HG03045 (cell line): ENCODE measurements around the gene NCOR2.
"Not testable (repeated sequence)": the region's sequence is repeated elsewhere in the genome, so short reads cannot be mapped to it uniquely, and the experiment has no call there.

Experiments used
- ATAC-seq: cut with Tn5 transposase; IDR thresholded peaks from one replicate; pipeline ENCODE4 v1.9.1; 2021; ENCODE audit warnings: mild to moderate bottlenecking, moderate library complexity; ENCODE audit not compliant: unreplicated experiment

NCOR2 gene

GRCh38 chr12:124601706-124602105, 34.3 kb upstream of the NCOR2 start:
- ATAC-seq = no peak

DNA sequence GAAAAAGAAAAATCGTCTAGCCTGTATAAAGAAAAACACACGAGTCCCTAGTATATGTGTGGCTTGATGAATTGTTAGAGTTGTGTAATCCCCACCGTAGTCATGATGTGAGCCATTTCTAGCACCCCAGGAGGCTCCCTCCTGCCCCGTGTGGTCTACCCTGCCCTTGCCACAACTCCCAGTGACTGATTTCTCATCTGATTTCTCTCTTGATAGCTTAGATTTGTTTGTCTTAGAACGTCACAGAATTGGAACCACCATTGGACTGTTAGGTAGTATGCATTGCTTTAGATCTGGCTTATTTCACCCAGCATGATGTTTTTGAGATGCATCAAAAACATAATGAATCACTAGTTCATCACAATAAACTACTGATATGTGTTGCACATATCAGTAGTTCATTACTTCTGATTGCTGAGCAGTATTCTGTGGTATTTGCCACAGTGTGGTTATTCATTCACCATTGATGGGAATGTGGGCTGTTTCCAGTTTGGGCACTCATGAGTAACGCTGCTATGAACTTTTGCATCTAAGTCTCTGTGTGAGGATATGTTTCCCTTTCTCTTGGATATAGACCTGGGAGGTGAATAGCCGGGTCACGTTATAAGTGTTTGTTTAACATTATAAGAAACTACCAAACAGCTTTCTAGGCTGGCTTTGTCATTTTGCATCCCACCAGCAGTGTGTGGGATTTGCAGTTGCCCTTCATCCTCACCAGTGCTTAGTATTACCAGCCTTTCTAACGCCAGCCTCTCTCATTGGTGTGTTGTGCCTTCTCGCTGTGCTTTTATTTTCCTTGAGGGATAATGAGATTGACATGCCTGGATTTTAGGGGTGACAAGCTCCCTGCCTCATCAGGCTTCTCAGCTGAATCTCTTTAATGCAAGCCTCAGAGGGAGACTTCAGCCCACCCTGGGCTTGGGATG, 31.9 kb upstream of the NCOR2 start:
- no peak for ATAC-seq

DNA sequence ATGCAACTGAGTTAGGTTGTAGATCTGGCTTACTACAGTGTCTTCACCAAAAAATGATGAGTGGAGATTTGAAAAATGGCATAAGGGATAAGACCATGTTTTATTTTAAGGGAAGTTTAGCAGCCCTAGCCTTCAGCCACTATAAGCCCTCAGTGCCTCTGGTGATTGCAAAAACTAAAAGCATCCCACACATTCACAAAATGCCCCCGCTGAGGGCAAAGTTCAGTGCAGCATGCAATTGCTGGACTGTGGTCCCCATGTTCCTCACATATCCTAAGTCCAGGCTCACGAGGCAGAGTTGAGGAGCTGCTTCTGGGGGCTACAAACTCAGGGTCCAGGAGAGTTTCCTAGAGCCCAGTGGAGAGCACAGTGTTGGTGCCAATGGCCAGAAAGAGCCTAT, 29.6 kb upstream of the NCOR2 start:
- ATAC-seq = no peak

DNA sequence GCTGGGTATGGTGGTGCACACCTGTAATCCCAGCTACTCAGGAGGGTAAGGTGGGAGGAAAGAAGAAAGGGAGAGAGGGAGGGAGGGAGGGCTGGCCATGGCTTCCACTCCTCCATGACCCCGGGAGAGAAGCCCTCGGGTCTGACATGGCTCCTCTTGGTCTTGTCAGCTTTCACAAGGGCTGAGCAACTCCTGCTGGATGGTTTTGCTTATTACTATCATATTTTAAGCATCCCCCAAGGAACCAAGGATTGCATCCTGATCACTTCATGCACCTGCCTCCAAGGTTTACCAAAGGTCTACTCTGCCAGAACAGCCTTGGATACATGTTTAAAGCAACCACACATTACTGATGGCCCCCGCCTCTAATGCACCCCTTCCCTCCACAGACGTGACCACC, 28.0 kb upstream of the NCOR2 start:
- no peak for ATAC-seq

GRCh38 chr12:124594851-124595250, 27.4 kb upstream of the NCOR2 start:
- no peak for ATAC-seq

GRCh38 chr12:124593851-124594401, 26.5 kb upstream of the NCOR2 start:
- ATAC-seq = no peak

- no peak for ATAC-seq
Observed at GRCh38 chr12:124593176-124593575, 25.8 kb upstream of the NCOR2 start.

- no peak for ATAC-seq
Observed at GRCh38 chr12:124592481-124593160, 25.2 kb upstream of the NCOR2 start.

DNA sequence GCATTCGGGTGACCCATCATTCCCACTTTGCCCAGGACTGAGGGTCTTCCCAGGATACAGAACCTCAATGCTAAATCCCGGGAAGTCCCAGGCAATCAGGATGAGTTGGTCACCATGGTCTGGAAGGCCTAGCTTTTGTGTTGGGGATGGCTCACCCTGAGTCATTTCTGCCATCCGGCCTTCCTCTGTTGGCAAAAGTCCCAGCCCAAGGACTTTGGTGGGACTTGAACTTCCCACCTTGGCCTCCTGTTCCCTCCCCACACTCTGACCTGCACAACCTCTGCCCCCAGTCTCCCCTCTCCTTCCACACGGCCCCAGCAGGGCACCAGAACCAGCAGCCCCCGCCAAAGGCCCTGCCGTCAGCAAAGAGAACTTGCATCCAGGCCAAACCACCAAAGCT, 24.6 kb upstream of the NCOR2 start:
- no peak for ATAC-seq

DNA sequence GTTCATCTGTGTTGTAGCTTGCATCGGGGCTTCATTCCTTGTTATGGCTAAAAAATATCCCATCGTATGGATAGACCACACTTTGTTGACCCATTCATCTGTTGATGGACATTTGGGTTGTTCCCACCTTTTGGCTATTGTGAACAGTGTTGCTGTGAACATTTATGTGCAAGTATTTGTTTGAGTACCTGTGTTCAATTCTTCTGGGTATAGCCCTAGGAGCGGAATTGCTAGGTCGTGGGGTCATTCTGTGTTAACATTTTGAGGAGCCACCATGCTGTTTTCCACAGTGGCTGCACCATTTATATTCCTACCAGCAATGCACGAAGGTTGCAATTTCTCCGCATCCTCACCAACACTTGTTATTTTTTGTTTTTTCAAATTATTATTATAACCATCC, 23.0 kb upstream of the NCOR2 start:
- ATAC-seq = no peak

DNA sequence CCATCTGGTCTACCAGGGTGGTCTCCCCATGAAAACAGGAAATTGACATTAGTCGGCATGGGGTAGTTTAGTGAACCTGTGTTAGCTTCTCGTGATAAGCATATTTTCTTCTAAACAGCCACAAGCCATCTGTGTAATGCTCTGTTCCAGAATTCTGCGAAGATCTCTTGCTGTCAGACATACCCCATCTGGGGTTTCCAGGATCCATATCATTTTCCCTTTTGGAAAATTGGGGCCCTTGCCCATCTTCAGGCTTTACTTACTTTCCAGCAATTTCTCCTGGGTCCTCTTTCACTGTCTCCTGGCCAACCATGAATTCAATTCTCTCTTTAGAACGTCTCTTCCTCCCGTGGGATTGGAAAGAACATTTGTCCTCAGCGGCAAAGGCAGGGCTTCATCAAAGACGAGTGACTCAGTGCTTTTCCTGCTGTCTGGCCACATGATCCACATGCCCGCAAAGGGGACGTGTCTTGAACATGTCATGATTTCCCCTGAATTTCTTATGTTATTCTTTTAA, 21.4 kb upstream of the NCOR2 start:
- ATAC-seq = no peak

- no peak for ATAC-seq
Observed at GRCh38 chr12:124588018-124588634, 20.7 kb upstream of the NCOR2 start.

DNA sequence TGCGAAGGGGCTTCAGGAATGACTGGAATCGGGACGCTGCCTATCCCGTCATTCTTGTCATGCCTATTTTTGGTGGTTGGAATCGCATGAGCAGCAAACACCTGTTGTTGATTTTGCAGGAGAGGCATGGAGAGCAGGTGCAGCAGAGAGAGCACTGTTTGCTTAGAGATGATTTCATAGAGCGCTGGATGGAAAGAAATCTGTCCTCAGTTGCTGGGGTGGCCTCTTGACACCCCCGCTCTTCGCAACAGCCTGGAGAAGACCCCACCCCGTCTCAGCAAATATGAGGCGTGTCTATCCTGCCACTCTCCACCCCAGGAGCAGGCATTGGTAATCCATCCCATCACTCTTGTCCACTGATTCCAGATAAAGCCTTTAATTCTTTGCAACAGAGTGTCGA, 19.3 kb upstream of the NCOR2 start:
- ATAC-seq = no peak

- ATAC-seq = not testable (repeated sequence)
Observed at GRCh38 chr12:124584494-124584893, 17.1 kb upstream of the NCOR2 start.

DNA sequence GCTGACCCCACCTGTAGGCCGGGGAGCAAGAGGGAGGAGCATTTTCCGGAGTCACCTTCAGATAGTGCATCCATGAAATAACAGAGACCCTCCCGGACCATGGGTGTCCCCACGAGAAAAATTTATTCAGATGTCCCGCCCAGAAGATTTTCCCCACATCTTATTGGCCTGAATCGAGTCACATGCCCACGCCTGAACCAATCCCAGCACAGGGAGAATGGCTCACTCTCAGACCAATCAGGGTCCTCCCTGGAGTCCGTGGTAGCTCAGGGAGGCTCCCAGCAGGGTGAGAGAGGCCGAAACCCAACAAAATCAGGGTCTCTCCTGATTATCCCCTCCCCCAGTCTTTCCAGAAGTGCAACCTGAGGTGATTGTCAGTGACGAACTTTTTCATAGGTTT, 16.4 kb upstream of the NCOR2 start:
- ATAC-seq = no peak

DNA sequence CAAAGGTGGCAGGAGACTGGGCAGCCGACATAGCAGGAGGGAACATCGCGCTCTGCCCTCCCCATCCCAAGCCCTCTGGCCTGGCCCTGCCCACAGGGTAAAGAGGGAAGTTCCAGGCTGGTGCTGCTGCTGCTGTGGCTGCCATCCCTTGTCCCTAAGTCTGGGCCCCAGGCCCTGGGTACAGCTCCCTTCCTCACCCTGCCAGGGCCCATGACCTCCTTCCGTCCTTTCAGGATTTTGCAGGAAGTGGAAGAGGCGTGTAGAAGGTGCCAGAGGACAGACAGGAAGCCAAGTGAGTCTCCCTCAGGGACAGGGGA, 14.7 kb upstream of the NCOR2 start:
- no peak for ATAC-seq

DNA sequence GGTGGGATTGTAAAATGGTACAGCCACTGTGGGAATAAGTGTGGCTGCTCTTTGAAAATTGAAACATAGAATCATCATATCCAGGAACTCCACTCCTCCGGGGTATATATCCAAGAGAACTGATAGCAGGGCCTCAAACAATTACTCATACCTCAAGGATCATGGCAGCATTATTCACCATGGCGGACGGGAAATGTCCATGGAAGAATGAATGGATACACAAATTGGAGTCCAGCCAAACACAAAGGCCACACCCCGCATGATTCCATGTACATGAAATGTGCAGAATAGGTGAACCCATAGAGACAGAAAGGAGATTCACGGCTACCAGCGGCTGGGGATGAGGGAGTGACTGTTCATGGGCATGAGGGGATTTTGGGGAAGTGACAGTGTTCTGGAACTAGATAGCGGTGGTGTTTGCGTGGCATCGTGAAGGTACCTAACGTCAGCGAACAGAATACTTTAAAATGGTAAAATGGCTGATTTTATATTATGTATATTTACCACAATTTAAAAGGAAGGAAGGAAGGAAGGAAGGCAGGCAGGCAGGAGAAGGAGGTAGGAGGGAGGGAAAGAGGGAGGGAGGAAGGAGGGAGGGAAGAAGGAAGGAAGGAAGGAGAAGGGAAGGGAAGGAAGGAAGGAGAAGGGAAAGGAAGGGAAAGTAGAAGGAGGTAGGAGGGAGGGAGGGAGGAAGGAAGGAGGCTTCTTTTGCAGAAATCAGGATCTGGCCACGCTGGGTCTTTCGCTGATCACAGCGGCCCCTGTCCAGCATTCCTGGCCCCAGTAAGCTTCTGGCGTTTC, 14.1 kb upstream of the NCOR2 start:
- no peak for ATAC-seq

DNA sequence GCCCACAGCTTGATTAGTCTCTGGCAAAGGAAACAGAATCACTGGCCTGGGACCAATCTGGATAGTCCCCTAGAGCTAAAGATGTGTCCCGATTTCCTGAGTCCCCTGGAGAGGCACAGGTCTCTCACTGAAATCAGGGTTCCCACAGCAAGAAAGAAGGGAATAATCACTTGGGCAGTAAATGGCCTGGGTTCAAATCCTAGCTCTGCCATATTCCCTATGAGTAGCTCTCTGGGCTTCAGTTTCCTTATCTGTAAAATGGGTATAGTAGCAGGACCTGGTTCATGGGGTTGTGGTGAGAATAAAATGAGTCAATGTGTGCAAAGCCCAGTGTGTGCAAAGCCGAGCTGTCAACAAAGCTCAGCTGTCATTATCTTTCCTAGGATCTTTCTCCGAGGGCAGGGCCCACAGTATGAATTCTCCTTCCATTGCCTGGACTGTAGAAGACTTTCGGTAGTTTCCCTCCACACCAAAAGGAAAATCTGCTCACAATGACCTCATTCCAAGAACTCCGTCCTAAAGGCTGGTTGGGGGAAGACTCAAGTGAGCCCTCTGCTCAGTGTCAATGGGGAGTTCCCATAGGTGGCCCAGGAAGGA, 12.6 kb upstream of the NCOR2 start:
- ATAC-seq = no peak

- no peak for ATAC-seq
Observed at GRCh38 chr12:124578854-124579253, 11.4 kb upstream of the NCOR2 start.

- no peak for ATAC-seq
Observed at GRCh38 chr12:124578445-124578844, 11.0 kb upstream of the NCOR2 start.
